Right lobe of liver (tissue), 4 donors: ENCODE measurements around the gene C1orf122.

Source experiments
- CTCF ChIP-seq, 4 donors: fragments of 200-600 bp in 3 of 4; fragments of 450-650 bp in 1 of 4; IDR thresholded peaks; one replicate each; pipeline versions ENCODE4 v1.5.1 to v1.8.0; 2016 to 2022; ENCODE audit warnings: antibody characterized with exemption in 4 of 4, mild to moderate bottlenecking in 2 of 4
- POLR2A ChIP-seq: fragments of 450-650 bp; IDR thresholded peaks from one replicate; pipeline ENCODE4 v1.6.1; 2017; ENCODE audit warnings: antibody characterized with exemption, mild to moderate bottlenecking
- donor health status: DM: no; HTN: no; CAD: no.
- donor health status: DM: no; HTN: no; CAD: no.
- donor health status: DM: no; HTN: yes; CAD: no.

- TF ChIP-seq POLR2A (no peak), CTCF (IDR thresholded peaks at IDR 0.05) (no peak)
Measured at GRCh38 chr1:37802439-37802838, 5.2 kb upstream of the C1orf122 start.
